ENCODE results near the gene CLDND2. TPM values are rescaled to one million over a fixed set of nuclear protein-coding genes. Genes with fewer than 3 reads are reported as not detected.

Gene CLDND2
- total RNA-seq, 1 donor from 2014 or later, result not detected

GRCh38 chr19:51329411-51329810 lies 39.4 kb downstream of the CLDND2 start:
- no peaks in the 10 kb centered on the region for H3K36me3 ChIP-seq
- no peak overlapping the region for H3K4me3 ChIP-seq
- H3K27ac ChIP-seq, result no peak overlapping the region
- peaks cover 0 to 3% of the 10 kb centered on the region in 2 donors for H3K4me1 ChIP-seq
- no peak for DNase-seq (ENCODE audit: low spot score in 2 of 2)
- H3K9me3 ChIP-seq, result no peaks in the 10 kb centered on the region
- H3K27me3 ChIP-seq, result no peaks in the 10 kb centered on the region
- TF ChIP-seq CTCF (IDR thresholded peaks at IDR 0.05), result no peak
- intact Hi-C loops (cut with DNase I), result no loop called here

- Histone ChIP-seq H3K27me3 (no peaks in the 10 kb centered on the region), H3K27ac (no peak overlapping the region), H3K36me3 (no peaks in the 10 kb centered on the region), H3K9me3 (no peaks in the 10 kb centered on the region), H3K4me1 (peaks cover 0 to 3% of the 10 kb centered on the region in 2 donors), H3K4me3 (peak overlapping the region; percentile 24 to 41)
- DNase-seq (ENCODE audit: low spot score in 2 of 2), result no peak
- TF ChIP-seq CTCF (IDR thresholded peaks at IDR 0.05), result peak in 1 of 3 experiments; percentile 11
- intact Hi-C loops (cut with DNase I), result no loop called here
Measured at GRCh38 chr19:51327066-51328001, 41.5 kb downstream of the CLDND2 start.

- Histone ChIP-seq H3K27ac (no peak overlapping the region), H3K9me3 (no peaks in the 10 kb centered on the region), H3K4me1 (peaks cover 0 to 3% of the 10 kb centered on the region in 2 donors), H3K36me3 (no peaks in the 10 kb centered on the region), H3K4me3 (no peak overlapping the region), H3K27me3 (no peaks in the 10 kb centered on the region)
- no peak for TF ChIP-seq CTCF (IDR thresholded peaks at IDR 0.05)
- no peak for DNase-seq (ENCODE audit: low spot score in 2 of 2)
- intact Hi-C loops (cut with DNase I), result no loop called here
Measured at GRCh38 chr19:51326216-51327065, 42.4 kb downstream of the CLDND2 start.

- no peak overlapping the region for H3K27ac ChIP-seq
- no peak overlapping the region for H3K4me3 ChIP-seq
- no peaks in the 10 kb centered on the region for H3K9me3 ChIP-seq
- intact Hi-C loops (cut with DNase I), result no loop called here
- no peaks in the 10 kb centered on the region for H3K36me3 ChIP-seq
- peaks cover 0 to 3% of the 10 kb centered on the region in 2 donors for H3K4me1 ChIP-seq
- H3K27me3 ChIP-seq, result no peaks in the 10 kb centered on the region
- no peak for TF ChIP-seq CTCF (IDR thresholded peaks at IDR 0.05)
- no peak for DNase-seq (ENCODE audit: low spot score in 2 of 2)
Measured at GRCh38 chr19:51325161-51325976, 43.4 kb downstream of the CLDND2 start.

GRCh38 chr19:51324167-51324481 lies 44.7 kb downstream of the CLDND2 start:
- no peaks in the 10 kb centered on the region for H3K9me3 ChIP-seq
- TF ChIP-seq CTCF (IDR thresholded peaks at IDR 0.05), result no peak
- DNase-seq (ENCODE audit: low spot score in 2 of 2), result no peak
- H3K36me3 ChIP-seq, result no peaks in the 10 kb centered on the region
- intact Hi-C loops (cut with DNase I), result no loop called here
- H3K27me3 ChIP-seq, result no peaks in the 10 kb centered on the region
- H3K4me3 ChIP-seq, result no peak overlapping the region
- no peak overlapping the region for H3K27ac ChIP-seq
- peaks cover 0 to 3% of the 10 kb centered on the region in 2 donors for H3K4me1 ChIP-seq
